ENCODE measurements around the gene CES4A.
"Not testable (repeated sequence)": the region's sequence is repeated elsewhere in the genome, so short reads cannot be mapped to it uniquely, and the experiment has no call there.

Gene CES4A

GRCh38 chr16:66973716-66974115 lies 14.7 kb upstream of the CES4A start:
- Histone ChIP-seq H3K9ac (ENCODE audit: low read length) (no peak overlapping the region), H3K4me3 (ENCODE audit: low read depth, low read length, poor library complexity, severe bottlenecking) (no peak overlapping the region), H3K27me3 (ENCODE audit: insufficient read depth, low read length) (peaks cover 6% of the 10 kb centered on the region; the same call in 1 of the 2 replicates), H3K36me3 (ENCODE audit: insufficient read depth, low read length) (no peaks in the 10 kb centered on the region), H3K79me2 (ENCODE audit: insufficient read depth, low read length) (no peaks in the 10 kb centered on the region), H3K9me2 (ENCODE audit: low read depth, low read length) (no peaks in the 10 kb centered on the region), H4K20me1 (ENCODE audit: insufficient read depth, low read length) (no peaks in the 10 kb centered on the region), H3K27ac (ENCODE audit: low read depth, low read length, poor library complexity, severe bottlenecking) (no peak overlapping the region), H3F3A (ENCODE audit: insufficient read depth, low read length) (no peaks in the 10 kb centered on the region), H3K4me2 (ENCODE audit: low read length) (no peak overlapping the region), H2AFZ (ENCODE audit: low read length) (no peak overlapping the region), H3K9me3 (ENCODE audit: low read length) (no peaks in the 10 kb centered on the region), H3K4me1 (ENCODE audit: insufficient read depth, low read length, severe bottlenecking) (no peaks in the 10 kb centered on the region)
- TF ChIP-seq EZH2 (IDR thresholded peaks at IDR 0.05; ENCODE audit: borderline replicate concordance, low read length) (no peak), CTCF (IDR thresholded peaks at IDR 0.05; ENCODE audit: low read length) (no peak)

- not testable (repeated sequence) for H3K4me2 ChIP-seq (ENCODE audit: low read length); H3K9ac ChIP-seq (ENCODE audit: low read length); H4K20me1 ChIP-seq (ENCODE audit: insufficient read depth, low read length); H2AFZ ChIP-seq (ENCODE audit: low read length); H3K4me3 ChIP-seq (ENCODE audit: low read depth, low read length, poor library complexity, severe bottlenecking); H3K4me1 ChIP-seq (ENCODE audit: insufficient read depth, low read length, severe bottlenecking); H3K36me3 ChIP-seq (ENCODE audit: insufficient read depth, low read length); H3K27ac ChIP-seq (ENCODE audit: low read depth, low read length, poor library complexity, severe bottlenecking); H3K79me2 ChIP-seq (ENCODE audit: insufficient read depth, low read length); H3K27me3 ChIP-seq (ENCODE audit: insufficient read depth, low read length); H3F3A ChIP-seq (ENCODE audit: insufficient read depth, low read length); H3K9me2 ChIP-seq (ENCODE audit: low read depth, low read length); H3K9me3 ChIP-seq (ENCODE audit: low read length)
Observed at GRCh38 chr16:66974156-66974931, 14.0 kb upstream of the CES4A start.

GRCh38 chr16:66974932-66975246 lies 13.5 kb upstream of the CES4A start:
- H3F3A ChIP-seq (ENCODE audit: insufficient read depth, low read length); H3K27ac ChIP-seq (ENCODE audit: low read depth, low read length, poor library complexity, severe bottlenecking); H4K20me1 ChIP-seq (ENCODE audit: insufficient read depth, low read length); H3K9ac ChIP-seq (ENCODE audit: low read length); H2AFZ ChIP-seq (ENCODE audit: low read length); H3K4me3 ChIP-seq (ENCODE audit: low read depth, low read length, poor library complexity, severe bottlenecking); H3K9me2 ChIP-seq (ENCODE audit: low read depth, low read length); H3K4me1 ChIP-seq (ENCODE audit: insufficient read depth, low read length, severe bottlenecking); H3K27me3 ChIP-seq (ENCODE audit: insufficient read depth, low read length); H3K36me3 ChIP-seq (ENCODE audit: insufficient read depth, low read length); H3K79me2 ChIP-seq (ENCODE audit: insufficient read depth, low read length); H3K4me2 ChIP-seq (ENCODE audit: low read length); H3K9me3 ChIP-seq (ENCODE audit: low read length): not testable (repeated sequence)

DNA sequence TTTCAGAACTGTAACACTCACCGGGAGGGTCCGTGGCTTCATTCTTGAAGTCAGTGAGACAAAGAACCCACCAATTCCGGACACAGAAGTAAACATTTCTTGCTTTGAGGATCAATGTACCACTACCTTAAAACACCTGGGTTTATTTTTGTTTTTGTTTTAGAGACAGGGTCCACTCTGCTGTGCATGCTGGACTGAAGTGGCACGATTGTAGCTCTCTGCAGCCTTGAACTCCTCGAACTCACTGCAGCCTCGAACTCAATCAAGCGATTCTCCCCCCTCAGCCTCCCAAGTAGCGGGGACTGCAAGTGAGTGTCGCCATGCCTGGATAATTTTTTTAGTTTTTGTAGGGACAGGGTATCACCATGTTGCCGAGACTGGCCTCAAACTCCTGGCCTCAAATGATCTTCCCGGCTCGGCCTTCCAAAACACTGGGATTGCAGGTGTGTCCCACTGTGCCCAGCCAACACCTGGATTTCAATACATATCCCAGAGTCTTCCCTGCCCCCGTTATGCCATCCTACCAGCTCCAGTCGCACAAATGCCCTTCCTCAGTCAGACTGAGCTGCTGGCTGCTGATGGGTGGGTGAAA lies 13.0 kb upstream of the CES4A start:
- Histone ChIP-seq H3K4me3 (ENCODE audit: low read depth, low read length, poor library complexity, severe bottlenecking) (no peak overlapping the region), H3K79me2 (ENCODE audit: insufficient read depth, low read length) (no peaks in the 10 kb centered on the region), H4K20me1 (ENCODE audit: insufficient read depth, low read length) (no peaks in the 10 kb centered on the region), H3F3A (ENCODE audit: insufficient read depth, low read length) (no peaks in the 10 kb centered on the region), H3K4me1 (ENCODE audit: insufficient read depth, low read length, severe bottlenecking) (no peaks in the 10 kb centered on the region), H2AFZ (ENCODE audit: low read length) (no peak overlapping the region), H3K9me3 (ENCODE audit: low read length) (no peaks in the 10 kb centered on the region), H3K27ac (ENCODE audit: low read depth, low read length, poor library complexity, severe bottlenecking) (no peak overlapping the region), H3K9me2 (ENCODE audit: low read depth, low read length) (no peaks in the 10 kb centered on the region), H3K9ac (ENCODE audit: low read length) (no peak overlapping the region), H3K36me3 (ENCODE audit: insufficient read depth, low read length) (no peaks in the 10 kb centered on the region), H3K4me2 (ENCODE audit: low read length) (no peak overlapping the region), H3K27me3 (ENCODE audit: insufficient read depth, low read length) (peaks cover 5% of the 10 kb centered on the region; the same call in 1 of the 2 replicates)
- no peak for TF ChIP-seq EZH2 (IDR thresholded peaks at IDR 0.05; ENCODE audit: borderline replicate concordance, low read length)
- TF ChIP-seq CTCF (IDR thresholded peaks at IDR 0.05; ENCODE audit: low read length) = no peak
